Lower leg skin (tissue), 4 donors: Measurements from ENCODE around the gene ARHGEF6. TPM values are rescaled to one million over a fixed set of nuclear protein-coding genes. Genes with fewer than 3 reads are reported as not detected.

Source experiments
- DNase-seq, 2 donors: peaks; one replicate each; pipeline ENCODE4 v3.0.0-alpha.2; 2019; ENCODE audit warnings: low spot score in 2 of 2
- H3K4me3 ChIP-seq: fragments of 200-600 bp; sonication (generic); 2 replicates; pipeline ENCODE4 v1.5.1; 2017; ENCODE audit warnings: mild to moderate bottlenecking, low read depth; ENCODE audit not compliant: poor library complexity, severe bottlenecking
- CTCF ChIP-seq, 3 donors: fragments of 450-650 bp; IDR thresholded peaks; one replicate each; pipeline ENCODE4 v1.5.1; 2016; ENCODE audit warnings: antibody characterized with exemption in 3 of 3, mild to moderate bottlenecking in 3 of 3, moderate library complexity in 2 of 3
- POLR2A ChIP-seq, 2 donors: fragments of 450-650 bp; IDR thresholded peaks; one replicate each; pipeline ENCODE4 v1.6.1; 2016 to 2017; ENCODE audit warnings: antibody characterized with exemption in 2 of 2, mild to moderate bottlenecking in 1 of 2, moderate library complexity in 1 of 2
- WGBS, 2 donors: methylation state at CpG; one replicate each; pipeline ENCODE4 v1.1.5; 2018; 5-methylcytosine and 5-hydroxymethylcytosine counted together
- intact Hi-C: fragments of 100-400 bp; cut with DNase I; formaldehyde crosslinking; loops from one replicate; pipeline ENCODE4 v1.15.0; 2023; ENCODE audit warnings: low total_unique reads
- total RNA-seq, 4 donors: library from RNA; depleted of rRNA; stranded (reverse); fragments of >200 nt; gene quantifications; one replicate each; pipeline ENCODE4 v1.1.0, GENCODE V29; 2016

The ARHGEF6 gene
- total RNA-seq, 4 donors from 2014 or later = 5.8 to 9.6 (median 7.9) TPM

- no peak for TF ChIP-seq CTCF (IDR thresholded peaks at IDR 0.05)
- no peak for TF ChIP-seq POLR2A (IDR thresholded peaks at IDR 0.05)
- no peak for DNase-seq
- intact Hi-C loops = no loop called here
- H3K4me3 ChIP-seq = no peak overlapping the region
- WGBS, 2 donors = 58 to 73% methylated on average over 2 of the region's 2 CpGs
These were observed 118.6 kb downstream of the ARHGEF6 start for GRCh38 chrX:136662104-136662503.

GRCh38 chrX:136660896-136661295 is 119.8 kb downstream of the ARHGEF6 start:
- DNase-seq = no peak
- no peak overlapping the region for H3K4me3 ChIP-seq
- 75 to 100% methylated on average over 1 of the region's 1 CpG for WGBS, 2 donors

GRCh38 chrX:136659174-136659573 is 121.6 kb downstream of the ARHGEF6 start:
- H3K4me3 ChIP-seq = no peak overlapping the region
- intact Hi-C loops = no loop called here
- no peak for DNase-seq
- 67 to 88% methylated on average over 9 of the region's 9 CpGs for WGBS, 2 donors
- TF ChIP-seq POLR2A (IDR thresholded peaks at IDR 0.05) (no peak), CTCF (IDR thresholded peaks at IDR 0.05) (no peak)

More at GRCh38 chrX:136660896-136661295, 119.8 kb downstream of the ARHGEF6 start:
- TF ChIP-seq POLR2A (IDR thresholded peaks at IDR 0.05) (no peak), CTCF (IDR thresholded peaks at IDR 0.05) (no peak)
- intact Hi-C loops = no loop called here

GRCh38 chrX:136658151-136658550 is 122.6 kb downstream of the ARHGEF6 start:
- WGBS, 2 donors = 75 to 93% methylated on average over 5 of the region's 5 CpGs
- no peak for DNase-seq
- intact Hi-C loops = no loop called here
- H3K4me3 ChIP-seq = no peak overlapping the region
- no peak for TF ChIP-seq CTCF (IDR thresholded peaks at IDR 0.05)
- no peak for TF ChIP-seq POLR2A (IDR thresholded peaks at IDR 0.05)

- H3K4me3 ChIP-seq = no peak overlapping the region
- DNase-seq = no peak
- intact Hi-C loops = no loop called here
- 78 to 94% methylated on average over 5 of the region's 5 CpGs for WGBS, 2 donors
- TF ChIP-seq POLR2A (IDR thresholded peaks at IDR 0.05) = no peak
- TF ChIP-seq CTCF (IDR thresholded peaks at IDR 0.05) = no peak
These were observed 124.3 kb downstream of the ARHGEF6 start for GRCh38 chrX:136656361-136656964.
